H1 (cell line): ENCODE measurements around the gene MRPL27. TPM values are rescaled to one million over a fixed set of nuclear protein-coding genes. Genes with fewer than 3 reads are reported as not detected.

Source experiments
- CTCF ChIA-PET: fragments of 300-600 bp; sonication (Branson Sonifier 250); formaldehyde crosslinking; loops from one replicate; lab custom pipeline; 2021; ENCODE audit not compliant: partially characterized antibody; lab: Charles Lee
- POLR2A ChIA-PET: fragments of 300-600 bp; sonication (Branson Sonifier 250); formaldehyde crosslinking; loops from one replicate; lab custom pipeline; 2021; ENCODE audit warnings: inconsistent platforms; ENCODE audit not compliant: partially characterized antibody; lab: Charles Lee
- DNase-seq, 2 experiments: peaks; one replicate each; pipeline versions ENCODE4 v3.0.0 to v3.0.0-alpha.2; 2010 to 2022; ENCODE audit warnings: low spot score in 2 of 2, low read depth in 1 of 2, mixed read lengths in 1 of 2
- FAIRE-seq: peaks from 2 replicates; lab custom pipeline; 2011; peaks lifted over from hg19 to GRCh38; lab: Jason Lieb, UNC
- H2AFZ ChIP-seq: 2 replicates; pipeline ENCODE4 v1.8.1; 2012; ENCODE audit warnings: low read length, inconsistent platforms
- H2AK5ac ChIP-seq: 2 replicates; pipeline ENCODE4 v1.6.1; 2013; ENCODE audit warnings: low read depth, low read length
- H2BK120ac ChIP-seq: replicated peaks from 2 replicates; pipeline ENCODE3; 2013; ENCODE audit warnings: low read depth, low read length, inconsistent platforms
- H2BK12ac ChIP-seq: 2 replicates; pipeline ENCODE4 v1.6.1; 2013; ENCODE audit warnings: low read depth, low read length
- H2BK15ac ChIP-seq: 2 replicates; pipeline ENCODE4 v1.6.1; 2013; ENCODE audit warnings: low read length
- H2BK20ac ChIP-seq: 2 replicates; pipeline ENCODE4 v1.6.1; 2013; ENCODE audit warnings: low read length
- H2BK5ac ChIP-seq: 2 replicates; pipeline ENCODE4 v1.6.1; 2013; ENCODE audit warnings: low read depth, low read length
- H3K14ac ChIP-seq: 2 replicates; pipeline ENCODE4 v1.6.1; 2013; ENCODE audit warnings: inconsistent platforms; ENCODE audit not compliant: insufficient read length
- H3K18ac ChIP-seq: 2 replicates; pipeline ENCODE4 v1.6.1; 2013; ENCODE audit warnings: low read length; ENCODE audit errors: extremely low read depth
- H3K23ac ChIP-seq: 2 replicates; pipeline ENCODE4 v1.6.1; 2013; ENCODE audit warnings: inconsistent platforms; ENCODE audit not compliant: insufficient read length
- H3K23me2 ChIP-seq: 2 replicates; pipeline ENCODE4 v1.6.1; 2013; ENCODE audit warnings: low read depth, low read length
- H3K27ac ChIP-seq: 2 replicates; pipeline ENCODE4 v1.6.1; 2011; ENCODE audit warnings: low read depth, low read length, inconsistent platforms
- H3K27me3 ChIP-seq, 4 experiments: replicated peaks in 1 of 4; 1 replicate in 1 of 4; 2 replicates in 3 of 4; pipeline versions ENCODE4 v1.6.1 to v1.8.1; 2011 to 2013; ENCODE audit warnings: low read length in 3 of 4, mild to moderate bottlenecking in 3 of 4, inconsistent platforms in 2 of 4, mixed read lengths in 2 of 4, moderate library complexity in 1 of 4; ENCODE audit not compliant: control insufficient read depth in 3 of 4, insufficient read depth in 3 of 4; ENCODE audit errors: extremely low read depth in 1 of 4
- H3K36me3 ChIP-seq, 4 experiments: 2 replicates each; pipeline versions ENCODE4 v1.6.1 to v1.8.1; 2011 to 2013; ENCODE audit warnings: mild to moderate bottlenecking in 4 of 4, low read length in 3 of 4, moderate library complexity in 2 of 4, control low read depth in 1 of 4, inconsistent platforms in 1 of 4; ENCODE audit not compliant: insufficient read depth in 4 of 4, control insufficient read depth in 2 of 4
- H3K4ac ChIP-seq: replicated peaks from 2 replicates; pipeline ENCODE3; 2013; ENCODE audit warnings: low read length, low read depth, mixed read lengths, inconsistent platforms; ENCODE audit not compliant: insufficient read length
- H3K4me1 ChIP-seq, 4 experiments: replicated peaks in 1 of 4; 1 replicate in 1 of 4; 2 replicates in 3 of 4; pipeline versions ENCODE4 v1.6.1 to v1.8.1; 2011 to 2013; ENCODE audit warnings: low read length in 3 of 4, inconsistent platforms in 2 of 4, mixed read lengths in 1 of 4; ENCODE audit not compliant: insufficient read depth in 4 of 4, control insufficient read depth in 3 of 4
- H3K4me2 ChIP-seq, 2 experiments: 2 replicates each; pipeline versions ENCODE4 v1.6.1 to v1.8.1; 2011 to 2013; ENCODE audit warnings: low read depth in 2 of 2, low read length in 2 of 2, control low read depth in 1 of 2, inconsistent platforms in 1 of 2, mild to moderate bottlenecking in 1 of 2; ENCODE audit not compliant: insufficient read depth in 1 of 2
- H3K4me3 ChIP-seq, 4 experiments: fragments of 200-600, 300-600 bp in 1 of 4; sonication (generic), shearing (Covaris generic), sonication (Bioruptor Twin) in 1 of 4; 2 replicates each; pipeline versions ENCODE4 v1.5.1 to v1.8.1; 2011 to 2016; ENCODE audit warnings: low read length in 4 of 4, low read depth in 3 of 4, control low read depth in 2 of 4, inconsistent platforms in 2 of 4, mild to moderate bottlenecking in 2 of 4, mixed read lengths in 1 of 4, moderate library complexity in 1 of 4; ENCODE audit not compliant: insufficient read depth in 2 of 4; ENCODE audit errors: extremely low read depth in 1 of 4
- H3K56ac ChIP-seq: replicated peaks from 2 replicates; pipeline ENCODE3; 2013; ENCODE audit warnings: low read depth, mild to moderate bottlenecking, mixed read lengths, low read length, inconsistent platforms; ENCODE audit not compliant: insufficient read length
- H3K79me1 ChIP-seq: 2 replicates; pipeline ENCODE4 v1.6.1; 2013; ENCODE audit warnings: low read depth, low read length, control low read depth
- H3K79me2 ChIP-seq, 2 experiments: 2 replicates each; pipeline versions ENCODE4 v1.6.1 to v1.8.1; 2012 to 2013; ENCODE audit warnings: low read length in 2 of 2, mild to moderate bottlenecking in 2 of 2, inconsistent platforms in 1 of 2; ENCODE audit not compliant: insufficient read depth in 2 of 2, control insufficient read depth in 1 of 2
- H3K9ac ChIP-seq, 4 experiments: replicated peaks in 1 of 4; 1 replicate in 1 of 4; 2 replicates in 3 of 4; pipeline versions ENCODE4 v1.6.1 to v1.8.1; 2011 to 2013; ENCODE audit warnings: low read depth in 3 of 4, low read length in 3 of 4, control low read depth in 2 of 4, mild to moderate bottlenecking in 2 of 4, moderate library complexity in 2 of 4, inconsistent platforms in 1 of 4; ENCODE audit errors: extremely low read depth in 1 of 4
- H3K9me3 ChIP-seq, 2 experiments: 2 replicates each; pipeline versions ENCODE4 v1.6.1 to v1.8.1; 2012 to 2013; ENCODE audit warnings: mild to moderate bottlenecking in 2 of 2, moderate library complexity in 2 of 2, control low read depth in 1 of 2, inconsistent platforms in 1 of 2, low read depth in 1 of 2, low read length in 1 of 2, mixed read lengths in 1 of 2; ENCODE audit not compliant: insufficient read depth in 2 of 2
- H4K20me1 ChIP-seq, 2 experiments: replicated peaks in 1 of 2; 2 replicates each; pipeline versions ENCODE3 to v1.8.1; 2011 to 2013; ENCODE audit warnings: inconsistent platforms in 2 of 2, low read length in 2 of 2, mild to moderate bottlenecking in 1 of 2; ENCODE audit not compliant: insufficient read depth in 2 of 2, control insufficient read depth in 1 of 2
- H4K5ac ChIP-seq: 2 replicates; pipeline ENCODE4 v1.6.1; 2013; ENCODE audit warnings: low read length, low read depth, mixed read lengths, inconsistent platforms; ENCODE audit not compliant: insufficient read length
- H4K8ac ChIP-seq: 2 replicates; pipeline ENCODE4 v1.8.0; 2013; ENCODE audit warnings: mild to moderate bottlenecking, moderate library complexity, low read length, inconsistent platforms; ENCODE audit not compliant: insufficient read depth; ENCODE audit errors: extremely low read depth
- H4K91ac ChIP-seq: replicated peaks from 2 replicates; pipeline ENCODE3; 2013; ENCODE audit warnings: low read length, mixed read lengths, inconsistent platforms; ENCODE audit not compliant: insufficient read length
- CTBP2 ChIP-seq: IDR thresholded peaks from 2 replicates; pipeline ENCODE4 v1.7.0; 2011; ENCODE audit warnings: borderline replicate concordance, mild to moderate bottlenecking, moderate library complexity, mixed read lengths, low read length; ENCODE audit not compliant: insufficient read depth, insufficient read length
- KDM5A ChIP-seq: fragments of 200-600 bp; IDR thresholded peaks from 2 replicates; pipeline ENCODE4 v1.7.1; 2012; ENCODE audit warnings: mild to moderate bottlenecking, low read length, inconsistent platforms, mixed read lengths
- POLR2A ChIP-seq, 2 experiments: IDR thresholded peaks; 1 replicate in 1 of 2; 2 replicates in 1 of 2; pipeline ENCODE4 v1.6.1; 2011; ENCODE audit warnings: low read depth in 2 of 2, low read length in 2 of 2, mild to moderate bottlenecking in 2 of 2; ENCODE audit errors: control extremely low read depth in 1 of 2
- RBBP5 ChIP-seq: IDR thresholded peaks from 2 replicates; pipeline ENCODE4 v1.7.1; 2012; ENCODE audit warnings: low read depth, mild to moderate bottlenecking, inconsistent platforms, low read length, moderate library complexity, borderline replicate concordance
- RFX5 ChIP-seq: IDR thresholded peaks from 2 replicates; pipeline ENCODE4 v1.6.1; 2011; ENCODE audit warnings: low read depth, low read length, improper control_type of control experiment, borderline replicate concordance
- RNF2 ChIP-seq: fragments of 200-900, 300-1000 bp; sonication (generic); IDR thresholded peaks from 2 replicates; pipeline ENCODE4 v1.7.1; 2016; ENCODE audit warnings: borderline replicate concordance, low read depth, mild to moderate bottlenecking, antibody characterized with exemption, low read length; ENCODE audit not compliant: poor library complexity, severe bottlenecking; ENCODE audit errors: missing control alignments
- SIX5 ChIP-seq: IDR thresholded peaks from 2 replicates; pipeline ENCODE4 v1.6.1; 2011; ENCODE audit warnings: mild to moderate bottlenecking, low read depth, low read length
- SP2 ChIP-seq: IDR thresholded peaks from 2 replicates; pipeline ENCODE4 v1.6.1; 2012; ENCODE audit warnings: mild to moderate bottlenecking, low read length, inconsistent platforms
- TCF12 ChIP-seq: IDR thresholded peaks from 2 replicates; pipeline ENCODE4 v1.6.1; 2011; ENCODE audit warnings: low read depth, mild to moderate bottlenecking, low read length
- WGBS, 2 experiments: shearing (Covaris generic) in 1 of 2; methylation state at CpG; one replicate each; pipeline versions ENCODE4 v1.1.6 to v1.1.7; 2013 to 2015; ENCODE audit warnings: low lambda C conversion rate in 2 of 2, mixed read lengths in 2 of 2, inconsistent platforms in 1 of 2, low coverage in 1 of 2, missing lambda C conversion rate in 1 of 2; ENCODE audit not compliant: insufficient replicate concordance in 2 of 2, insufficient coverage in 1 of 2, insufficient read length in 1 of 2; ENCODE audit errors: extremely low coverage in 1 of 2, missing lambda C conversion rate in 1 of 2; 5-methylcytosine and 5-hydroxymethylcytosine counted together
- polyA plus RNA-seq, 7 experiments: library from polyadenylated mRNA; depleted of rRNA in 3 of 7; stranded (reverse) in 5 of 7; unstranded in 2 of 7; fragments of >200 nt in 5 of 7; fragments of 200-250 nt in 2 of 7; gene quantifications; 1 replicate in 5 of 7; 2 replicates in 1 of 7; 4 replicates in 1 of 7; pipeline versions ENCODE4 v1.2.1 to v1.2.3, GENCODE V29; 2011 to 2013; ENCODE audit warnings: missing spikeins in 2 of 7, mixed read lengths in 2 of 7
- total RNA-seq: library from RNA; stranded (reverse); fragmentation: NEBNext Ultra II Directional; extraction: Animal tissue kit (Norgen Biotek cat#: 25700); gene quantifications from 2 replicates; pipeline ENCODE4 v1.2.1, GENCODE V29; 2021
- TF ChIP-seq, protein P1 (sequence below): IDR thresholded peaks from 2 replicates; pipeline ENCODE4 v1.6.1; 2011; ENCODE audit warnings: low read depth, mild to moderate bottlenecking, low read length; ENCODE audit not compliant: insufficient read depth

The MRPL27 gene
- total and polyA plus RNA-seq, 2 of the 8 experiments (the other 6 are each of a cell fraction or from before 2014, with no cell fraction given) = 75.6 to 135 TPM

GRCh38 chr17:50356892-50357510 lies 16.0 kb downstream of the MRPL27 start:
- no peak overlapping the region for H2BK20ac ChIP-seq
- 93% methylated on average over 12 of the region's 12 CpGs; no CpG with 5 or more reads in 1 of the 2 experiments for WGBS, 2 experiments
- no peak for DNase-seq

More at GRCh38 chr17:50356892-50357510, 16.0 kb downstream of the MRPL27 start:
- ChIA-PET CTCF (interaction anchor here (1.1 kb wide), 1 partner anchor 17 kb away, joined by 3 read pairs; no protein-coding TSS in a partner anchor), POLR2A (interaction anchor here (10.6 to 20.2 kb wide), 2 partner anchors 7 to 28 kb away, joined by 135 to 313 read pairs; partner anchors contain the start of genes EME1, LRRC59, MRPL27 and XYLT2)
- H3K4me3 ChIP-seq = no peak overlapping the region
- no peak overlapping the region for H3K18ac ChIP-seq
- H3K27me3 ChIP-seq = no peaks in the 10 kb centered on the region
- H3K79me1 ChIP-seq = 0 out of 2 replicates have a peak, but pooled peaks cover under 1% of the 10 kb centered on the region
- H3K27ac ChIP-seq = no peak overlapping the region
- H2BK12ac ChIP-seq = no peak overlapping the region
- H3K79me2 ChIP-seq = no peaks in the 10 kb centered on the region
- no peak overlapping the region for H4K91ac ChIP-seq
- no peaks in the 10 kb centered on the region for H3K23me2 ChIP-seq
- H3K36me3 ChIP-seq = peaks cover 14 to 54% (median 32%) of the 10 kb centered on the region in 4 experiments
- no peaks in the 10 kb centered on the region for H3K9me3 ChIP-seq
- no peak overlapping the region for H4K5ac ChIP-seq
- H2AK5ac ChIP-seq = no peak overlapping the region
- H2BK15ac ChIP-seq = no peak overlapping the region
- no peak overlapping the region for H3K4ac ChIP-seq
- H3K56ac ChIP-seq = no peak overlapping the region
- H3K23ac ChIP-seq = no peak overlapping the region
- no peak overlapping the region for H4K8ac ChIP-seq
- no peaks in the 10 kb centered on the region for H3K4me1 ChIP-seq
- no peak overlapping the region for H3K9ac ChIP-seq
- H3K4me2 ChIP-seq = no peak overlapping the region
- H3K14ac ChIP-seq = no peak overlapping the region
- no peak overlapping the region for H2BK120ac ChIP-seq
- TF ChIP-seq RNF2 (no peak), RFX5 (no peak), SP2 (no peak), KDM5A (no peak), TCF12 (no peak), RBBP5 (no peak), SIX5 (no peak), POLR2A (IDR thresholded peaks at IDR 0.05; ENCODE audit: control extremely low read depth in 1 of 2, low read depth in 2 of 2, low read length in 2 of 2) (no peak), CTBP2 (no peak)
- TF ChIP-seq, protein P1, sequence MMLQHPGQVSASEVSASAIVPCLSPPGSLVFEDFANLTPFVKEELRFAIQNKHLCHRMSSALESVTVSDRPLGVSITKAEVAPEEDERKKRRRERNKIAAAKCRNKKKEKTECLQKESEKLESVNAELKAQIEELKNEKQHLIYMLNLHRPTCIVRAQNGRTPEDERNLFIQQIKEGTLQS = no peak
- no peak overlapping the region for H2AFZ ChIP-seq
- H4K20me1 ChIP-seq = peaks cover 6 to 18% of the 10 kb centered on the region in 2 experiments
- FAIRE-seq = no peak
- H2BK5ac ChIP-seq = no peak overlapping the region
